ENCODE data around the gene ITGBL1. TPM values are rescaled to one million over a fixed set of nuclear protein-coding genes. Genes with fewer than 3 reads are reported as not detected.

ITGBL1 gene
- total RNA-seq, 3 donors from 2014 or later, result 8.2 to 62.5 (median 18.6) TPM

DNA sequence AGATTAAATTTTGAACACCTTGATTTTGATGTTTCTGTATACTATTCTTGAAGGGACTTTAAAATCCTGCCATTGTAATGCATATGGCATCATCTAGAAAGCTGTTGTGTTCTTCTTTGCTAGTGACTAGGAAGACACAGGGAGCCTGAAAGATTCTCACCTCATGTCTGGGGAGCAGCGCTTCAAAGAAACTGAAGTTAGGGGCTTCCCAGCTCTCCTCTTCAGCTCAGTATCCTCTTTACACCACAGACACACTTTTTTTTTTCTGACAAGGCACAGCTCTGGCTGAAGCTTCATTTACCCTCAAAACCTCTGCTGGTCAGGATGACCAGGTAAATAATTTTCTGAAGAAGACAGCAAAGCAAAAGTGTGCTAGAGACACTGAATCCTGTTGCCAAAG is 255.6 kb downstream of the ITGBL1 start:
- intact Hi-C loops (cut with DNase I; ENCODE audit: low total_unique reads), result no loop called here
- no peak for DNase-seq (ENCODE audit: low spot score in 2 of 2)

DNA sequence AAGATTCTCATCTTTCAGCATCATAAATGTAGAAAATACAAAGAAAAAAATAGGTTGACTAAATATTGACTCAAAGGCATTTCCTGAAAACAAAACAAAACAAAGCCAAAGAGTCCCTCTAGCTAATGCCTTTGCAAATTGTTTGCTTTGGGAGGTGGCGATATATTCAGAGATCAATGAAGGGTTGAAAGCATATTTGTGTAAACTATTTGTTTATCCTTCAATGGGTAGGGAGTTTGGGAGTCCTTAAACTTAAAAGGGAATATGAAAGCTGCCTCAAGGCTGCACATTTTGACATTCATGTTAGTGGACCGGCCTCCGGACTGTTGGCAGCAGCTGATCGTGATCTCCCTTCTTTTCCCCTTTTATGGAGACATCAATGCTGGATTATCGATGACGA is 257.5 kb downstream of the ITGBL1 start:
- no peaks in the 10 kb centered on the region for H3K27me3 ChIP-seq
- TF ChIP-seq POLR2AphosphoS5 (IDR thresholded peaks at IDR 0.05) (no peak), POLR2A (IDR thresholded peaks at IDR 0.05) (no peak)
- H3K27ac ChIP-seq, result no peak overlapping the region
- no peaks in the 10 kb centered on the region for H3K4me1 ChIP-seq
- no peaks in the 10 kb centered on the region for H3K9me3 ChIP-seq
- H3K4me3 ChIP-seq, result no peak overlapping the region
- intact Hi-C loops (cut with DNase I; ENCODE audit: low total_unique reads), result no loop called here
- H3K36me3 ChIP-seq, result no peaks in the 10 kb centered on the region
- DNase-seq (ENCODE audit: low spot score in 2 of 2), result no peak

More for the DNA sequence above, 255.6 kb downstream of the ITGBL1 start:
- Histone ChIP-seq H3K9me3 (no peaks in the 10 kb centered on the region), H3K4me1 (no peaks in the 10 kb centered on the region), H3K27ac (no peak overlapping the region), H3K27me3 (no peaks in the 10 kb centered on the region), H3K36me3 (no peaks in the 10 kb centered on the region), H3K4me3 (no peak overlapping the region)
- no peak for TF ChIP-seq CTCF (IDR thresholded peaks at IDR 0.05)
- no peak for TF ChIP-seq POLR2AphosphoS5 (IDR thresholded peaks at IDR 0.05)
- no peak for TF ChIP-seq POLR2A (IDR thresholded peaks at IDR 0.05)

GRCh38 chr13:101711307-101712025 is 259.0 kb downstream of the ITGBL1 start:
- no peaks in the 10 kb centered on the region for H3K27me3 ChIP-seq
- no peak for DNase-seq (ENCODE audit: low spot score in 2 of 2)
- H3K27ac ChIP-seq, result no peak overlapping the region
- no peaks in the 10 kb centered on the region for H3K36me3 ChIP-seq
- TF ChIP-seq POLR2AphosphoS5 (IDR thresholded peaks at IDR 0.05), result no peak
- no peak for TF ChIP-seq CTCF (IDR thresholded peaks at IDR 0.05)
- TF ChIP-seq POLR2A (IDR thresholded peaks at IDR 0.05), result no peak
- H3K4me1 ChIP-seq, result no peaks in the 10 kb centered on the region
- no peak overlapping the region for H3K4me3 ChIP-seq
- H3K9me3 ChIP-seq, result no peaks in the 10 kb centered on the region
- intact Hi-C loops (cut with DNase I; ENCODE audit: low total_unique reads), result no loop called here

GRCh38 chr13:101712026-101712348 is 259.5 kb downstream of the ITGBL1 start:
- no peak overlapping the region for H3K27ac ChIP-seq
- intact Hi-C loops (cut with DNase I; ENCODE audit: low total_unique reads), result no loop called here

DNA sequence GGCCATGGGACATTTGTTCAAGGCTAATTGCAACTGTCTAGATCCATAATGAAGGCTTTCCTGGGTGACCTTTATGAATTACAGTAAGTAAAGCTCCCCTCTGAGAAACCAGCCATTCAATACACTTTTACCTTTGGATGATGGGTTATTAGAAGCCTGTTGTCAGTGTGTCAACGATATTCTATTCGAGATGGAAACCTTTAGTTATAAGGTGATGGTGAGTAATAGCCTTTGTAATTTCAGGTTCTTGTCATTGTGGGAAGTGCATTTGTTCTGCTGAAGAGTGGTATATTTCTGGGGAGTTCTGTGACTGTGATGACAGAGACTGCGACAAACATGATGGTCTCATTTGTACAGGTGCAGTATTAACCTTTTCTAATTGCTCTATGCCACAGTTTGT is 261.7 kb downstream of the ITGBL1 start:
- no peak overlapping the region for H3K4me3 ChIP-seq
- no peaks in the 10 kb centered on the region for H3K4me1 ChIP-seq
- no peak for TF ChIP-seq CTCF (IDR thresholded peaks at IDR 0.05)
- no peak for TF ChIP-seq POLR2A (IDR thresholded peaks at IDR 0.05)
- TF ChIP-seq POLR2AphosphoS5 (IDR thresholded peaks at IDR 0.05), result no peak
- DNase-seq (ENCODE audit: low spot score in 2 of 2), result no peak
- no peak overlapping the region for H3K27ac ChIP-seq
- intact Hi-C loops (cut with DNase I; ENCODE audit: low total_unique reads), result no loop called here
- no peaks in the 10 kb centered on the region for H3K27me3 ChIP-seq
- no peaks in the 10 kb centered on the region for H3K36me3 ChIP-seq
- H3K9me3 ChIP-seq, result no peaks in the 10 kb centered on the region

More at GRCh38 chr13:101712026-101712348, 259.5 kb downstream of the ITGBL1 start:
- no peak for DNase-seq (ENCODE audit: low spot score in 2 of 2)
- Histone ChIP-seq H3K4me3 (no peak overlapping the region), H3K27me3 (no peaks in the 10 kb centered on the region), H3K4me1 (no peaks in the 10 kb centered on the region), H3K9me3 (no peaks in the 10 kb centered on the region), H3K36me3 (no peaks in the 10 kb centered on the region)
- TF ChIP-seq POLR2A (IDR thresholded peaks at IDR 0.05) (no peak), POLR2AphosphoS5 (IDR thresholded peaks at IDR 0.05) (no peak), CTCF (IDR thresholded peaks at IDR 0.05) (no peak)
